Keratinocyte (primary cell): ENCODE results near the gene PRKCA.

Source experiments
- EZH2 ChIP-seq: IDR thresholded peaks from one replicate; pipeline ENCODE4 v1.6.1; 2012; ENCODE audit warnings: inconsistent platforms, mild to moderate bottlenecking, low read length, moderate library complexity
- TF ChIP-seq, protein P1 (sequence below), 3 experiments: IDR thresholded peaks in 1 of 3; conservative IDR thresholded peaks in 1 of 3; optimal IDR thresholded peaks in 1 of 3; 2 replicates in 2 of 3; 3 replicates in 1 of 3; pipeline versions ENCODE3 to v1.5.1; 2011; ENCODE audit warnings: low read length in 3 of 3, mild to moderate bottlenecking in 3 of 3, moderate library complexity in 2 of 3, control low read depth in 1 of 3, inconsistent platforms in 1 of 3; ENCODE audit not compliant: insufficient read depth in 2 of 3; ENCODE audit errors: extremely low read depth in 1 of 3

DNA sequence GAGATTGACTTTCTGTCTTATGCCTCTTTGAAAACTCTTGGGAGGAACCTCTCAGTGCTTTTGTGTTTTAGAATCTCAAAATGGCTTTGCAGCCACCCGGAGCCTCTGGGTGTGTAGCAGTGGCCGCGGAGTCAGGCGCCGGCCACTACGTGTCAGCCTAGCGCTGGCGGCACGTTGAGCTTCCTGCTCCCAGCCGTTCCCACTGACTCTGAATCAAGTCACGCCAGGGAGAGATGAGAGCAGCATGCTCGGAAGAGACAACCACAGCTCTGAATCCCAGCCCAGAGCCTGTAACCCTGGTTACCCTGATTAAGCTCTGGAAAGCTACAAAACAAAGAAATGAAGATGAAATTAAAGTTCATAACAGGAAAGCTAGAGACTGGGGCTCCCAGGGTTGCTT is 435.1 kb downstream of the PRKCA start:
- TF ChIP-seq, protein P1, sequence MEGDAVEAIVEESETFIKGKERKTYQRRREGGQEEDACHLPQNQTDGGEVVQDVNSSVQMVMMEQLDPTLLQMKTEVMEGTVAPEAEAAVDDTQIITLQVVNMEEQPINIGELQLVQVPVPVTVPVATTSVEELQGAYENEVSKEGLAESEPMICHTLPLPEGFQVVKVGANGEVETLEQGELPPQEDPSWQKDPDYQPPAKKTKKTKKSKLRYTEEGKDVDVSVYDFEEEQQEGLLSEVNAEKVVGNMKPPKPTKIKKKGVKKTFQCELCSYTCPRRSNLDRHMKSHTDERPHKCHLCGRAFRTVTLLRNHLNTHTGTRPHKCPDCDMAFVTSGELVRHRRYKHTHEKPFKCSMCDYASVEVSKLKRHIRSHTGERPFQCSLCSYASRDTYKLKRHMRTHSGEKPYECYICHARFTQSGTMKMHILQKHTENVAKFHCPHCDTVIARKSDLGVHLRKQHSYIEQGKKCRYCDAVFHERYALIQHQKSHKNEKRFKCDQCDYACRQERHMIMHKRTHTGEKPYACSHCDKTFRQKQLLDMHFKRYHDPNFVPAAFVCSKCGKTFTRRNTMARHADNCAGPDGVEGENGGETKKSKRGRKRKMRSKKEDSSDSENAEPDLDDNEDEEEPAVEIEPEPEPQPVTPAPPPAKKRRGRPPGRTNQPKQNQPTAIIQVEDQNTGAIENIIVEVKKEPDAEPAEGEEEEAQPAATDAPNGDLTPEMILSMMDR (optimal IDR thresholded peaks at IDR 0.05 in 1 of 3, IDR thresholded peaks at IDR 0.05 in 1 of 3, conservative IDR thresholded peaks at IDR 0.05 in 1 of 3; ENCODE audit: extremely low read depth in 1 of 3, insufficient read depth in 2 of 3, low read length in 3 of 3) = no peak
- TF ChIP-seq EZH2 = no peak
